OCI-LY3 (cell line): ENCODE data around the gene TEX19.

Source experiments
- H2AFZ ChIP-seq: fragments of 200-600, 300-600 bp; shearing (Covaris generic); 2 replicates; pipeline ENCODE4 v1.6.0; 2014; ENCODE audit warnings: antibody characterized with exemption, low read depth, low read length
- H3K27ac ChIP-seq: fragments of 200-600, 300-600 bp; sonication (generic); 2 replicates; pipeline ENCODE4 v1.5.1; 2014; ENCODE audit warnings: mild to moderate bottlenecking, low read length, moderate library complexity, mixed read lengths
- H3K27me3 ChIP-seq: fragments of 200-600, 300-600 bp; sonication (generic); 2 replicates; pipeline ENCODE4 v1.6.1; 2014; ENCODE audit warnings: low read depth, low read length, mixed read lengths
- H3K36me3 ChIP-seq: fragments of 200-600, 300-600 bp; sonication (generic); replicated peaks from 2 replicates; pipeline ENCODE3; 2014; ENCODE audit warnings: low read depth, low read length, mixed read lengths
- H3K4me1 ChIP-seq: fragments of 300-600, 200-600 bp; sonication (generic); 2 replicates; pipeline ENCODE4 v1.6.1; 2014; ENCODE audit warnings: low read length, mixed read lengths
- H3K4me2 ChIP-seq: fragments of 200-600, 300-600 bp; sonication (generic); 2 replicates; pipeline ENCODE4 v1.6.1; 2014; ENCODE audit warnings: low read length, mixed read lengths
- H3K4me3 ChIP-seq: fragments of 300-600, 200-600 bp; sonication (generic); 2 replicates; pipeline ENCODE4 v1.5.1; 2014; ENCODE audit warnings: antibody characterized with exemption, mild to moderate bottlenecking, low read length, moderate library complexity
- H3K79me2 ChIP-seq: fragments of 300-600, 200-600 bp; shearing (Covaris generic); 2 replicates; pipeline ENCODE4 v1.6.1; 2014; ENCODE audit warnings: mild to moderate bottlenecking, low read length, mixed read lengths
- H3K9ac ChIP-seq: fragments of 300-600, 200-600 bp; shearing (Covaris generic); 2 replicates; pipeline ENCODE4 v1.6.0; 2014; ENCODE audit warnings: mild to moderate bottlenecking, low read length, moderate library complexity
- H3K9me3 ChIP-seq: fragments of 200-600, 300-600 bp; shearing (Covaris generic); 2 replicates; pipeline ENCODE4 v1.6.1; 2014; ENCODE audit warnings: low read length, mixed read lengths; ENCODE audit not compliant: insufficient read depth
- H4K20me1 ChIP-seq: fragments of 200-600, 300-600 bp; sonication (generic); 2 replicates; pipeline ENCODE4 v1.6.1; 2016; ENCODE audit warnings: low read length, mixed read lengths; ENCODE audit not compliant: insufficient read depth
- EZH2phosphoT487 ChIP-seq: fragments of 200-600 bp; shearing (Covaris generic); IDR thresholded peaks from 2 replicates; pipeline ENCODE4 v1.6.1; 2018; ENCODE audit warnings: antibody characterized with exemption, mixed run types, low read depth
- TF ChIP-seq, protein P1 (sequence below): fragments of 200-600, 300-600 bp; sonication (generic); IDR thresholded peaks from 2 replicates; pipeline ENCODE4 v1.5.1; 2014; ENCODE audit warnings: antibody characterized with exemption, low read length, low read depth

The TEX19 gene

GRCh38 chr17:82338858-82339633, 20.0 kb upstream of the TEX19 start:
- H3K4me2 ChIP-seq: no peak overlapping the region
- no peak overlapping the region for H2AFZ ChIP-seq
- H3K9ac ChIP-seq: no peak overlapping the region
- H3K27ac ChIP-seq: no peak overlapping the region
- H3K36me3 ChIP-seq: no peaks in the 10 kb centered on the region
- H3K4me3 ChIP-seq: no peak overlapping the region
- peaks cover 17% of the 10 kb centered on the region for H3K27me3 ChIP-seq
- TF ChIP-seq EZH2phosphoT487: no peak
- TF ChIP-seq, protein P1, sequence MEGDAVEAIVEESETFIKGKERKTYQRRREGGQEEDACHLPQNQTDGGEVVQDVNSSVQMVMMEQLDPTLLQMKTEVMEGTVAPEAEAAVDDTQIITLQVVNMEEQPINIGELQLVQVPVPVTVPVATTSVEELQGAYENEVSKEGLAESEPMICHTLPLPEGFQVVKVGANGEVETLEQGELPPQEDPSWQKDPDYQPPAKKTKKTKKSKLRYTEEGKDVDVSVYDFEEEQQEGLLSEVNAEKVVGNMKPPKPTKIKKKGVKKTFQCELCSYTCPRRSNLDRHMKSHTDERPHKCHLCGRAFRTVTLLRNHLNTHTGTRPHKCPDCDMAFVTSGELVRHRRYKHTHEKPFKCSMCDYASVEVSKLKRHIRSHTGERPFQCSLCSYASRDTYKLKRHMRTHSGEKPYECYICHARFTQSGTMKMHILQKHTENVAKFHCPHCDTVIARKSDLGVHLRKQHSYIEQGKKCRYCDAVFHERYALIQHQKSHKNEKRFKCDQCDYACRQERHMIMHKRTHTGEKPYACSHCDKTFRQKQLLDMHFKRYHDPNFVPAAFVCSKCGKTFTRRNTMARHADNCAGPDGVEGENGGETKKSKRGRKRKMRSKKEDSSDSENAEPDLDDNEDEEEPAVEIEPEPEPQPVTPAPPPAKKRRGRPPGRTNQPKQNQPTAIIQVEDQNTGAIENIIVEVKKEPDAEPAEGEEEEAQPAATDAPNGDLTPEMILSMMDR: no peak
- H3K79me2 ChIP-seq: no peaks in the 10 kb centered on the region
- no peaks in the 10 kb centered on the region for H4K20me1 ChIP-seq
- no peaks in the 10 kb centered on the region for H3K9me3 ChIP-seq
- peaks cover 26% of the 10 kb centered on the region for H3K4me1 ChIP-seq

DNA sequence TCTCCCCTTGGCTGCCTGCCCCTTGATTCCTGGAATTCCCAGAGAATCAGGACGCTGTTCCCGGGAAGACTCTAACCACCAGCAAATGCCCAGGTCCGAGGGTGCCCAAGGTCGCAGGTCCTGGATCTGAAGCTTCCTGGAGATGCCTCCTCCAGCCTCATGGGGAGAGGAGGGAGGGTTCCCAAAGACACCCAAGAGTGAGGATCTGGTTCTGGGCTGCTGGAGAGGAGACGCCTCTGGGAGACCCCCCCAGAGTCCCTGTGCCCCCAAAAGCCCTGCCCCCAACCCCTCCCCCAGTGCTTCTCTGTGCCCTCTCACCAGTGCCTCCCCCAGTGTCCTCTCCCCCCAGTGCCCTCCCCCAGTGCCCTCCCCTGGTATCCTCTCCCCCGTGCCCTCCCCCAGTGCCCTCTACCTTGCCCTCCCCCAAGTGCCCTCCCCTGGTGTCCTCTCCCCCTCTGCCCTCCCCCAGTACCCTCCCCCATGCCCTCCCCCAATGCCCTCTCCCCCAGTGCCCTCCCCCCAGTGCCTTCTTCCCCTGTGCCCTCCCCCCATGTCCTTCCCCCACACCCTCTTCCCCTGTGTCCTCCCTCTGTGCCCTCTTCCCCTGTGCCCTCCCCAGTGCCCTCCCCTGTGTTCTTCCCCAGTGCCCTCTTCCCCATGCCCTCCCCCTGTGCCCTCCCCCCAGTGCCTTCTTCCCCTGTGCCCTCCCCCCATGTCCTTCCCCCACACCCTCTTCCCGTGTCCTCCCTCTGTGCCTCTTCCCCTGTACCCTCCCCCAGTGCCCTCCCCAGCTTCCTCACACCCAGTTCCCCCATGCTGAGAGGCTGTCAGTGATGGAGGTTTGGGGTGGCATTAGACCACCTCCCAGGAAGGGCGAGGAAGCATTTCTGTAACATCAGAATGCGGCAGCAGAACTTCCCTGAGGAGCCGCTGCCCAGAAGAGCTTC, 19.1 kb upstream of the TEX19 start:
- TF ChIP-seq EZH2phosphoT487: no peak
- TF ChIP-seq, protein P1: no peak
- peaks cover 17% of the 10 kb centered on the region for H3K27me3 ChIP-seq
- H3K9ac ChIP-seq: no peak overlapping the region
- peaks cover 20% of the 10 kb centered on the region for H3K4me1 ChIP-seq
- H3K4me2 ChIP-seq: no peak overlapping the region
- H3K4me3 ChIP-seq: no peak overlapping the region
- H2AFZ ChIP-seq: no peak overlapping the region
- H3K9me3 ChIP-seq: no peaks in the 10 kb centered on the region
- H4K20me1 ChIP-seq: no peaks in the 10 kb centered on the region
- H3K36me3 ChIP-seq: no peaks in the 10 kb centered on the region
- no peaks in the 10 kb centered on the region for H3K79me2 ChIP-seq
- H3K27ac ChIP-seq: no peak overlapping the region

DNA sequence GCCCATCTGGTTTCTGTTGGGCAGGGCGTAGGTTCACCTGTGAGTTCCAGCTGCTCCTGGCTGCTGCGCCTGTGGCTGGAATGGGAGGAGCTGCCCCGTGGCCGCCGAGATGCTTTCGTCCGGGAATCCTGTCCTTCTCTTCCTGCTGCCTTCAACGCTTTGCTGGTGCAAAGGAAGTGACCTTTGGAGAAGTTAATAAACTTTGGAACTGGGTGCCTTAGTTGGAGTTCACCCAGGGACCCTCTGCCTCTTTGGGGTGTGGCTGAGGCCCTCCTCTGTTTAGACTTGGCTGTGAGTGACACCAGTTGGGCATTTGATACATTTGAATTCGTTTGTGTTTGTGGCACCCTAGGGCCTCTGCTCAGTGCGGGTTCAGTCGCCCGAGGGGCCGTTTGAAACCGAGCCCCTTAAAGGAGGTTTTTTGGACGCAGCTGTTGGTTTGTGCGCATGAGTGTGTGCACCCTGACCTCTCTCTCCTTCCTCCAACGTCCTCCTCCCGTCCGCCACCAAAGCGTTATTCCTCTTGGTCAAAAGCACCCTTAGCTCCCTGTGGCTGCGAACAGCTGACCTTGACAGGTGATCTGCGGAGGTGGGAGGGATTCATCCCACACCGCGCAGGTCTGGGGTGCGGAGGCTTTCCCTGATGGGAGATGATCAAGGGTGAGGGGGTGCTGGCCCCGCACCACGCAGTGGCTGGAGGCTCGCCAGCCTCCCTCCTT, 16.5 kb upstream of the TEX19 start:
- Histone ChIP-seq H3K27me3 (peaks cover 11% of the 10 kb centered on the region; the same call in 1 of the 2 replicates), H3K4me1 (no peaks in the 10 kb centered on the region), H3K9me3 (no peaks in the 10 kb centered on the region)

More for the DNA sequence above, 16.5 kb upstream of the TEX19 start:
- TF ChIP-seq, protein P1: no peak
- TF ChIP-seq EZH2phosphoT487: no peak
- Histone ChIP-seq H3K36me3 (no peaks in the 10 kb centered on the region), H3K9ac (no peak overlapping the region), H2AFZ (no peak overlapping the region), H4K20me1 (no peaks in the 10 kb centered on the region), H3K27ac (no peak overlapping the region), H3K4me2 (no peak overlapping the region), H3K4me3 (no peak overlapping the region), H3K79me2 (no peaks in the 10 kb centered on the region)
